HG03025 (cell line): ENCODE results near the gene GAS7.
"Not testable (repeated sequence)": the region's sequence is repeated elsewhere in the genome, so short reads cannot be mapped to it uniquely, and the experiment has no call there.

Experiments used
- ATAC-seq: cut with Tn5 transposase; IDR thresholded peaks from one replicate; pipeline ENCODE4 v1.9.1; 2021; ENCODE audit warnings: mild to moderate bottlenecking, moderate library complexity; ENCODE audit not compliant: unreplicated experiment, low FRiP score

The GAS7 gene

GRCh38 chr17:10032118-10032852 is 166.1 kb downstream of the GAS7 start:
- ATAC-seq: no peak

GRCh38 chr17:10031606-10032005 is 166.8 kb downstream of the GAS7 start:
- no peak for ATAC-seq

GRCh38 chr17:10031127-10031526 is 167.3 kb downstream of the GAS7 start:
- ATAC-seq: no peak

- ATAC-seq: no peak
Observed at GRCh38 chr17:10029129-10029528, 169.3 kb downstream of the GAS7 start.

GRCh38 chr17:10025976-10026901 is 172.2 kb downstream of the GAS7 start:
- ATAC-seq: no peak

- ATAC-seq: no peak
Observed at GRCh38 chr17:10025224-10025623, 173.2 kb downstream of the GAS7 start.

GRCh38 chr17:10022416-10022815 is 176.0 kb downstream of the GAS7 start:
- ATAC-seq: no peak

GRCh38 chr17:10021272-10021984 is 177.0 kb downstream of the GAS7 start:
- no peak for ATAC-seq

GRCh38 chr17:10019941-10020451 is 178.4 kb downstream of the GAS7 start:
- no peak for ATAC-seq

- ATAC-seq: peak; percentile 58
Observed at GRCh38 chr17:10018461-10018891, 179.9 kb downstream of the GAS7 start.

- ATAC-seq: not testable (repeated sequence)
Observed at GRCh38 chr17:10016958-10017570, 181.3 kb downstream of the GAS7 start.

- ATAC-seq: no peak
Observed at GRCh38 chr17:10013365-10014112, 184.9 kb downstream of the GAS7 start.

- no peak for ATAC-seq
Observed at GRCh38 chr17:10010752-10011151, 187.7 kb downstream of the GAS7 start.

GRCh38 chr17:10003705-10004104 is 194.7 kb downstream of the GAS7 start:
- ATAC-seq: no peak

- ATAC-seq: not testable (repeated sequence)
Observed at GRCh38 chr17:10002567-10003360, 195.6 kb downstream of the GAS7 start.

GRCh38 chr17:10001306-10001873 is 197.0 kb downstream of the GAS7 start:
- no peak for ATAC-seq

GRCh38 chr17:9999919-10000695 is 198.3 kb downstream of the GAS7 start:
- ATAC-seq: peak; percentile 39

GRCh38 chr17:9998060-9998459 is 200.3 kb downstream of the GAS7 start:
- ATAC-seq: no peak
